DMS153 treated with DMSO at 0.1 percent for 48 hours (cell line): Measurements from ENCODE around the gene HBG1.

ENCODE experiments used
- DNase-seq: peaks from one replicate; lab custom pipeline; 2025; ENCODE audit not compliant: unreplicated experiment; lab: John Stamatoyannopoulos, UW

Gene HBG1

GRCh38 chr11:5228124-5228523 is 21.5 kb downstream of the HBG1 start:
- DNase-seq: no peak

- no peak for DNase-seq
Measured at GRCh38 chr11:5227681-5228080, 22.0 kb downstream of the HBG1 start.

- no peak for DNase-seq
Measured at GRCh38 chr11:5226732-5227310, 22.8 kb downstream of the HBG1 start, which contains the start of gene HBB. TSS of gene HBB (minus strand) at chr11:5227071. CDS start at chr11:5227021, 50 bp downstream.

GRCh38 chr11:5225480-5225871 is 24.2 kb downstream of the HBG1 start:
- no peak for DNase-seq

GRCh38 chr11:5224538-5225479 is 24.8 kb downstream of the HBG1 start:
- DNase-seq: no peak

GRCh38 chr11:5223686-5224085 is 26.0 kb downstream of the HBG1 start:
- no peak for DNase-seq

GRCh38 chr11:5223146-5223545 is 26.5 kb downstream of the HBG1 start:
- no peak for DNase-seq

GRCh38 chr11:5210376-5210885 is 39.2 kb downstream of the HBG1 start:
- DNase-seq: no peak

- DNase-seq: no peak
Measured at GRCh38 chr11:5204787-5205186, 44.9 kb downstream of the HBG1 start.

GRCh38 chr11:5203366-5203765 is 46.3 kb downstream of the HBG1 start:
- no peak for DNase-seq

- no peak for DNase-seq
Measured at GRCh38 chr11:5200582-5200981, 49.1 kb downstream of the HBG1 start, which contains the start of gene OR51V1. TSS of gene OR51V1 (minus strand) at chr11:5200682. CDS start at chr11:5200682, 0 bp downstream.

GRCh38 chr11:5198285-5198684 is 51.4 kb downstream of the HBG1 start:
- DNase-seq: no peak
